Activated T-helper 9 cell treated with anti-CD3 and anti-CD28 coated beads, Interleukin-2, amount 50 U/mL, for 16 hours (primary cell): Measurements from ENCODE around the gene NRROS.
A peak's percentile ranks its signal among the peaks of the same experiment; 100 is the strongest.
"Not testable (repeated sequence)": the region's sequence is repeated elsewhere in the genome, so short reads cannot be mapped to it uniquely, and the experiment has no call there.

Experiments
- DNase-seq: peaks from one replicate; pipeline ENCODE4 v3.0.0-alpha.2; 2020; ENCODE audit warnings: low read depth

The NRROS gene

GRCh38 chr3:196639483-196640296 lies at the start of gene NRROS:
TSS of gene NRROS (plus strand) at chr3:196639694. CDS start at chr3:196654540, 14,846 bp downstream.
- DNase-seq = peak; percentile 58

- no peak for DNase-seq
Observed at GRCh38 chr3:196590279-196590678, 49.2 kb upstream of the NRROS start.

- DNase-seq = no peak
Observed at GRCh38 chr3:196596355-196596754, 43.1 kb upstream of the NRROS start.

GRCh38 chr3:196597971-196598733 lies 41.3 kb upstream of the NRROS start:
- not testable (repeated sequence) for DNase-seq

GRCh38 chr3:196599734-196600128 lies 39.8 kb upstream of the NRROS start:
- no peak for DNase-seq

GRCh38 chr3:196600359-196600758 lies 39.1 kb upstream of the NRROS start:
- DNase-seq = no peak

GRCh38 chr3:196602673-196603072 lies 36.8 kb upstream of the NRROS start:
- DNase-seq = no peak

GRCh38 chr3:196603683-196604082 lies 35.8 kb upstream of the NRROS start:
- no peak for DNase-seq

GRCh38 chr3:196604548-196604947 lies 34.9 kb upstream of the NRROS start:
- DNase-seq = peak; percentile 20

GRCh38 chr3:196608693-196609092 lies 30.8 kb upstream of the NRROS start:
- DNase-seq = no peak

- DNase-seq = peak; percentile 90
Observed at GRCh38 chr3:196609343-196609775, 30.1 kb upstream of the NRROS start.

- no peak for DNase-seq
Observed at GRCh38 chr3:196609805-196610515, 29.5 kb upstream of the NRROS start.

- no peak for DNase-seq
Observed at GRCh38 chr3:196611761-196612483, 27.6 kb upstream of the NRROS start.

GRCh38 chr3:196615234-196615633 lies 24.3 kb upstream of the NRROS start:
- not testable (repeated sequence) for DNase-seq

GRCh38 chr3:196617256-196617655 lies 22.2 kb upstream of the NRROS start:
- no peak for DNase-seq

- no peak for DNase-seq
Observed at GRCh38 chr3:196619223-196619622, 20.3 kb upstream of the NRROS start.

- not testable (repeated sequence) for DNase-seq
Observed at GRCh38 chr3:196619627-196620026, 19.9 kb upstream of the NRROS start.

- DNase-seq = no peak
Observed at GRCh38 chr3:196620161-196620604, 19.3 kb upstream of the NRROS start.

GRCh38 chr3:196620684-196621083 lies 18.8 kb upstream of the NRROS start:
- no peak for DNase-seq

- DNase-seq = no peak
Observed at GRCh38 chr3:196621611-196622010, 17.9 kb upstream of the NRROS start.

- DNase-seq = no peak
Observed at GRCh38 chr3:196624067-196624790, 15.3 kb upstream of the NRROS start.
